ENCODE measurements around the gene ZNF662. TPM values are rescaled to one million over a fixed set of nuclear protein-coding genes. Genes with fewer than 3 reads are reported as not detected.

Gene ZNF662
- total RNA-seq, 4 donors from 2014 or later, result 4.3 to 18.2 (median 10.3) TPM

DNA sequence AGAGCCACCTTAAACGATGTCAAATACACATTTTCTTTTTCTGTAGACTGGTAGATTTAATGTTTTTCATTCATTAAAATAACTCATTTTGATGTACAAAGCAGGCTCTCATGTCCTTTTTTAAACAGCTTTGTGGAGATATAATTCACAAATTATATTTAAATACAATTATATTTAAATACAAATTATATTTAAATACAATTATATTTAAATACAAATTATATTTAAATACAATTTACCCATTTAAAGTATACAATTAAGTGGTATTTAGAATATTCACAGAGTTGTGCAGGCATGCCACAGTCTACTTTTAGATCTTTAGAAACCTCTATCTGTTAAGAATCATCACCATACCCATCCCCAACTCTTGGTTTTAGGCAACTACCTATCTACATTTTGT is 36.8 kb downstream of the ZNF662 start:
- no peak overlapping the region for H3K4me3 ChIP-seq
- H3K9me3 ChIP-seq, result no peaks in the 10 kb centered on the region
- TF ChIP-seq EP300 (IDR thresholded peaks at IDR 0.05), result no peak
- no peak for TF ChIP-seq POLR2A (IDR thresholded peaks at IDR 0.05)
- no peak for TF ChIP-seq CTCF (IDR thresholded peaks at IDR 0.05)
- no peak for TF ChIP-seq POLR2AphosphoS5 (IDR thresholded peaks at IDR 0.05)
- no peaks in the 10 kb centered on the region for H3K27me3 ChIP-seq
- 86% methylated on average over 1 of the region's 1 CpG for WGBS, 2 donors (ENCODE audit: low coverage in 1 of 2)
- peaks cover 0 to 3% (median 0%) of the 10 kb centered on the region in 3 donors for H3K4me1 ChIP-seq
- no peak for ATAC-seq
- H3K36me3 ChIP-seq, result no peaks in the 10 kb centered on the region
- H3K27ac ChIP-seq, result no peak overlapping the region

GRCh38 chr3:42946050-42946449 is 40.1 kb downstream of the ZNF662 start:
- Histone ChIP-seq H3K9me3 (no peaks in the 10 kb centered on the region), H3K4me3 (no peak overlapping the region), H3K27ac (no peak overlapping the region), H3K27me3 (no peaks in the 10 kb centered on the region), H3K36me3 (no peaks in the 10 kb centered on the region), H3K4me1 (peaks cover 0 to 6% (median 0%) of the 10 kb centered on the region in 3 donors)
- no peak for ATAC-seq
- WGBS, 2 donors (ENCODE audit: low coverage in 1 of 2), result 85 to 96% methylated on average over 5 of the region's 5 CpGs
- TF ChIP-seq POLR2AphosphoS5 (IDR thresholded peaks at IDR 0.05) (no peak), EP300 (IDR thresholded peaks at IDR 0.05) (no peak), CTCF (IDR thresholded peaks at IDR 0.05) (no peak), POLR2A (IDR thresholded peaks at IDR 0.05) (no peak)

DNA sequence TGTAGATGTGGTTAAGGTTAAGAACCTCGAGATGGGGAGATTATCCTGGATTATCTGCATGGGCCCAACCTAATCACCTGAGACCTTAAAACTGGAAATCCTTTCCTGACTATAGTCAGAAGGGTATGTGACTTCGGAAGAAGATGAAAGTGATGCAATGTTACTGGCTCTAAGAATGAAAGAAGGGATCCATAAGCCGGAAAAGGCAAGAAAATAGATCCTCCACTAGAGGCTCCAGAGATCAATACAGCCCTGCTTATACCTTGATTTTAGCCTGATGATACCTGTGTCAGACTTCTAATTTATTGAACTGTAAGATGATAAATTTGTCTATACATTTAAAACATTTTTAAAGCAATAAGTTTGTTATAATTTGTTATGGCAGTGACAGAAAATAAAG is 51.6 kb downstream of the ZNF662 start:
- Histone ChIP-seq H3K27me3 (no peaks in the 10 kb centered on the region), H3K4me1 (peaks cover 3 to 11% (median 4%) of the 10 kb centered on the region in 3 donors), H3K9me3 (no peaks in the 10 kb centered on the region), H3K27ac (no peak overlapping the region), H3K36me3 (no peaks in the 10 kb centered on the region), H3K4me3 (no peak overlapping the region)
- ATAC-seq, result no peak
- 86 to 90% methylated on average over 3 of the region's 3 CpGs for WGBS, 2 donors (ENCODE audit: low coverage in 1 of 2)
- TF ChIP-seq POLR2A (IDR thresholded peaks at IDR 0.05) (no peak), POLR2AphosphoS5 (IDR thresholded peaks at IDR 0.05) (no peak), CTCF (IDR thresholded peaks at IDR 0.05) (no peak), EP300 (IDR thresholded peaks at IDR 0.05) (no peak)

- Histone ChIP-seq H3K4me1 (peaks cover 3 to 11% (median 4%) of the 10 kb centered on the region in 3 donors), H3K4me3 (no peak overlapping the region), H3K27ac (no peak overlapping the region), H3K9me3 (no peaks in the 10 kb centered on the region), H3K36me3 (no peaks in the 10 kb centered on the region), H3K27me3 (no peaks in the 10 kb centered on the region)
- WGBS, 2 donors (ENCODE audit: low coverage in 1 of 2), result 73% methylated on average over 4 to 5 of the region's 5 CpGs
- TF ChIP-seq CTCF (IDR thresholded peaks at IDR 0.05), result no peak
- no peak for ATAC-seq
Measured at GRCh38 chr3:42960282-42960681, 54.3 kb downstream of the ZNF662 start.

GRCh38 chr3:42960786-42961185 is 54.8 kb downstream of the ZNF662 start:
- Histone ChIP-seq H3K27me3 (no peaks in the 10 kb centered on the region), H3K4me1 (peaks cover 3 to 11% (median 4%) of the 10 kb centered on the region in 3 donors), H3K36me3 (no peaks in the 10 kb centered on the region), H3K4me3 (no peak overlapping the region), H3K27ac (no peak overlapping the region), H3K9me3 (no peaks in the 10 kb centered on the region)
- 92 to 100% methylated on average over 1 of the region's 1 CpG for WGBS, 2 donors (ENCODE audit: low coverage in 1 of 2)
- ATAC-seq, result no peak
- TF ChIP-seq POLR2AphosphoS5 (IDR thresholded peaks at IDR 0.05) (no peak), CTCF (IDR thresholded peaks at IDR 0.05) (no peak), EP300 (IDR thresholded peaks at IDR 0.05) (no peak), POLR2A (IDR thresholded peaks at IDR 0.05) (no peak)

Data from gastroesophageal sphincter (tissue), 4 donors.